ENCODE measurements around the gene WIPF1. TPM values are rescaled to one million over a fixed set of nuclear protein-coding genes. Genes with fewer than 3 reads are reported as not detected.

The WIPF1 gene
- total RNA-seq, 1 experiment from 2014 or later = 0.59 TPM

GRCh38 chr2:174631009-174631981, 33.7 kb upstream of the WIPF1 start:
- Histone ChIP-seq H3K27me3 (ENCODE audit: insufficient read depth, low read length) (no peaks in the 10 kb centered on the region), H3K79me2 (ENCODE audit: insufficient read depth, low read length) (no peaks in the 10 kb centered on the region), H2AFZ (ENCODE audit: low read depth, low read length, poor library complexity, severe bottlenecking) (no peak overlapping the region), H3K4me2 (ENCODE audit: low read length) (no peak overlapping the region), H3K9me3 (ENCODE audit: control insufficient read depth in 1 of 2, insufficient read depth in 1 of 2, low read depth in 1 of 2, low read length in 2 of 2) (no peaks in the 10 kb centered on the region), H3K4me1 (ENCODE audit: control insufficient read depth in 1 of 2, insufficient read depth in 2 of 2, low read length in 2 of 2) (no peaks in the 10 kb centered on the region), H3K9ac (ENCODE audit: low read length) (no peak overlapping the region), H4K20me1 (ENCODE audit: insufficient read depth) (no peaks in the 10 kb centered on the region), H3K9me2 (ENCODE audit: insufficient read depth) (no peaks in the 10 kb centered on the region; the same call in 1 of the 2 replicates), H3K4me3 (replicated peaks in 1 of 2; ENCODE audit: low read depth in 1 of 2, low read length in 2 of 2) (no peak overlapping the region), H3K27ac (ENCODE audit: low read depth, low read length) (no peak overlapping the region), H3K36me3 (ENCODE audit: control insufficient read depth in 1 of 2, insufficient read depth in 2 of 2, low read length in 2 of 2) (no peaks in the 10 kb centered on the region)
- no TSS peak for BruUV-seq (replicated peaks)
- no peak for DNase-seq (ENCODE audit: low read depth, low spot score)
- TF ChIP-seq EZH2phosphoT487 (IDR thresholded peaks at IDR 0.05; ENCODE audit: borderline replicate concordance) (no peak), MAX (IDR thresholded peaks at IDR 0.05) (no peak), EGR1 (IDR thresholded peaks at IDR 0.05; ENCODE audit: low read depth) (no peak), SRF (IDR thresholded peaks at IDR 0.05; ENCODE audit: low read depth) (no peak), TCF7L2 (IDR thresholded peaks at IDR 0.05; ENCODE audit: borderline replicate concordance, extremely low read depth, insufficient read depth, insufficient read length) (no peak), RAD21 (IDR thresholded peaks at IDR 0.05; ENCODE audit: low read depth) (no peak), REST (IDR thresholded peaks at IDR 0.05; ENCODE audit: low read depth) (no peak), ELF1 (IDR thresholded peaks at IDR 0.05; ENCODE audit: borderline replicate concordance, low read depth) (no peak), ATF3 (IDR thresholded peaks at IDR 0.05) (no peak), SIN3A (IDR thresholded peaks at IDR 0.05; ENCODE audit: low read depth) (no peak), ZFX (IDR thresholded peaks at IDR 0.05) (no peak)
- intact Hi-C loops (cut with micrococcal nuclease) = no loop called here
- RAD21 ChIA-PET (ENCODE audit: low non-redundant PET in 1 of 2, low total read pairs in 2 of 2, uncharacterized antibody in 2 of 2, unreplicated experiment in 2 of 2) = no interaction called here
- no peak for ATAC-seq
- POLR2A ChIA-PET = no interaction called here
- CTCF ChIA-PET = no interaction called here

Measured in HCT116 (cell line).